H9 (cell line): ENCODE measurements around the gene CHCHD3. TPM values are rescaled to one million over a fixed set of nuclear protein-coding genes. Genes with fewer than 3 reads are reported as not detected.

ENCODE experiments used
- DNase-seq: peaks from one replicate; pipeline ENCODE4 v3.0.0-alpha.2; 2017
- H2AFZ ChIP-seq: one replicate; pipeline ENCODE4 v1.6.1; 2013; ENCODE audit warnings: mild to moderate bottlenecking, low read length, control low read depth, moderate library complexity
- H2AK5ac ChIP-seq: 2 replicates; pipeline ENCODE4 v1.6.1; 2013; ENCODE audit warnings: low read length, control low read depth, mixed read lengths; ENCODE audit not compliant: insufficient read length
- H2BK120ac ChIP-seq: one replicate; pipeline ENCODE4 v1.6.1; 2013; ENCODE audit warnings: low read depth, mild to moderate bottlenecking, low read length, control low read depth, inconsistent platforms; ENCODE audit not compliant: poor library complexity, severe bottlenecking
- H2BK12ac ChIP-seq: 2 replicates; pipeline ENCODE4 v1.6.1; 2013; ENCODE audit warnings: low read length, control low read depth, mixed read lengths, low read depth; ENCODE audit not compliant: insufficient read length
- H2BK15ac ChIP-seq: 2 replicates; pipeline ENCODE4 v1.6.1; 2013; ENCODE audit warnings: low read depth, low read length, control low read depth
- H2BK20ac ChIP-seq: one replicate; pipeline ENCODE4 v1.6.1; 2013; ENCODE audit warnings: low read depth, mild to moderate bottlenecking, low read length, control low read depth, inconsistent platforms; ENCODE audit not compliant: poor library complexity, severe bottlenecking
- H2BK5ac ChIP-seq: 2 replicates; pipeline ENCODE4 v1.6.1; 2013; ENCODE audit warnings: low read length, control low read depth, mixed read lengths; ENCODE audit not compliant: insufficient read length
- H3K14ac ChIP-seq: 2 replicates; pipeline ENCODE4 v1.6.1; 2013; ENCODE audit warnings: low read length, control low read depth; ENCODE audit not compliant: insufficient read depth
- H3K18ac ChIP-seq: 2 replicates; pipeline ENCODE4 v1.6.1; 2013; ENCODE audit warnings: low read depth, mild to moderate bottlenecking, mixed read lengths, low read length, control low read depth; ENCODE audit not compliant: insufficient read length
- H3K23ac ChIP-seq: 2 replicates; pipeline ENCODE4 v1.6.1; 2013; ENCODE audit warnings: low read length, control low read depth, mixed read lengths, low read depth; ENCODE audit not compliant: insufficient read length
- H3K23me2 ChIP-seq: 2 replicates; pipeline ENCODE4 v1.6.1; 2013; ENCODE audit warnings: low read depth, mild to moderate bottlenecking, mixed read lengths, low read length, control low read depth; ENCODE audit not compliant: insufficient read length, poor library complexity, severe bottlenecking
- H3K27ac ChIP-seq: 2 replicates; pipeline ENCODE4 v1.5.1; 2013; ENCODE audit warnings: low read length, control low read depth, mixed read lengths, low read depth; ENCODE audit not compliant: insufficient read length
- H3K27me3 ChIP-seq: 2 replicates; pipeline ENCODE4 v1.6.1; 2013; ENCODE audit warnings: low read length, control low read depth, inconsistent platforms; ENCODE audit not compliant: insufficient read depth
- H3K4ac ChIP-seq: 2 replicates; pipeline ENCODE4 v1.6.1; 2013; ENCODE audit warnings: low read depth, mild to moderate bottlenecking, control low read depth, inconsistent platforms, low read length, moderate library complexity
- H3K4me1 ChIP-seq: 2 replicates; pipeline ENCODE4 v1.6.1; 2013; ENCODE audit warnings: low read length, control low read depth, inconsistent platforms; ENCODE audit not compliant: insufficient read depth
- H3K4me2 ChIP-seq: 2 replicates; pipeline ENCODE4 v1.6.1; 2013; ENCODE audit warnings: low read length, control low read depth, mixed read lengths; ENCODE audit not compliant: insufficient read length, insufficient read depth
- H3K56ac ChIP-seq: 2 replicates; pipeline ENCODE4 v1.6.1; 2013; ENCODE audit warnings: low read depth, mild to moderate bottlenecking, mixed read lengths, low read length, control low read depth; ENCODE audit not compliant: insufficient read length
- H3K79me1 ChIP-seq: 2 replicates; pipeline ENCODE4 v1.6.1; 2013; ENCODE audit warnings: low read depth, mild to moderate bottlenecking, moderate library complexity, low read length, control low read depth, inconsistent platforms; ENCODE audit not compliant: insufficient read depth, poor library complexity, severe bottlenecking
- H3K79me2 ChIP-seq: 2 replicates; pipeline ENCODE4 v1.6.1; 2013; ENCODE audit warnings: low read length, control low read depth, inconsistent platforms; ENCODE audit not compliant: insufficient read depth
- H3K9ac ChIP-seq: 2 replicates; pipeline ENCODE4 v1.6.1; 2013; ENCODE audit warnings: low read length, control low read depth, mixed read lengths; ENCODE audit not compliant: insufficient read length; ENCODE audit errors: extremely low read depth
- H3K9me3 ChIP-seq: one replicate; pipeline ENCODE4 v1.6.1; 2013; ENCODE audit warnings: low read depth, low read length, inconsistent platforms; ENCODE audit not compliant: control insufficient read depth
- H3T11ph ChIP-seq: one replicate; pipeline ENCODE4 v1.6.1; 2013; ENCODE audit warnings: mild to moderate bottlenecking, low read length, control low read depth, inconsistent platforms
- H4K20me1 ChIP-seq: one replicate; pipeline ENCODE4 v1.6.1; 2013; ENCODE audit not compliant: control insufficient read depth, insufficient read length, insufficient read depth
- H4K5ac ChIP-seq: 2 replicates; pipeline ENCODE4 v1.6.1; 2013; ENCODE audit warnings: low read depth, mild to moderate bottlenecking, mixed read lengths, low read length, control low read depth; ENCODE audit not compliant: insufficient read length
- H4K8ac ChIP-seq: replicated peaks from 2 replicates; pipeline ENCODE4 v1.6.1; 2013; ENCODE audit warnings: low read length, control low read depth, mixed read lengths, low read depth; ENCODE audit not compliant: insufficient read length
- H4K91ac ChIP-seq: 2 replicates; pipeline ENCODE4 v1.6.1; 2013; ENCODE audit warnings: low read depth, mild to moderate bottlenecking, moderate library complexity, mixed read lengths, low read length, control low read depth; ENCODE audit not compliant: insufficient read length
- H3K27ac Mint-ChIP-seq, 3 experiments: 2 replicates in 2 of 3; 3 replicates in 1 of 3; pipeline ENCODE4 v1.8.0; 2020 to 2021; ENCODE audit warnings: mixed read lengths in 3 of 3, mild to moderate bottlenecking in 1 of 3, moderate library complexity in 1 of 3
- H3K27me3 Mint-ChIP-seq: 2 replicates; pipeline ENCODE4 v1.8.0; 2021; ENCODE audit warnings: low read depth, mild to moderate bottlenecking, moderate library complexity, mixed read lengths
- H3K36me3 Mint-ChIP-seq, 3 experiments: 2 replicates in 2 of 3; 3 replicates in 1 of 3; pipeline ENCODE4 v1.8.0; 2020 to 2021; ENCODE audit warnings: low read depth in 3 of 3, mixed read lengths in 3 of 3; ENCODE audit not compliant: insufficient read depth in 1 of 3
- H3K4me1 Mint-ChIP-seq, 2 experiments: 2 replicates each; pipeline ENCODE4 v1.8.0; 2020; ENCODE audit warnings: mixed read lengths in 2 of 2
- H3K4me3 Mint-ChIP-seq, 2 experiments: 2 replicates in 1 of 2; 3 replicates in 1 of 2; pipeline ENCODE4 v1.8.0; 2020 to 2021; ENCODE audit warnings: mild to moderate bottlenecking in 2 of 2, mixed read lengths in 2 of 2, moderate library complexity in 1 of 2
- H3K9me3 Mint-ChIP-seq, 2 experiments: 2 replicates in 1 of 2; 3 replicates in 1 of 2; pipeline ENCODE4 v1.8.0; 2020; ENCODE audit warnings: mild to moderate bottlenecking in 2 of 2, mixed read lengths in 2 of 2, moderate library complexity in 1 of 2
- CTCF ChIP-seq: fragments of 200-600 bp; sonication (generic); conservative IDR thresholded peaks from 3 replicates; pipeline ENCODE4 v1.8.0; 2021; ENCODE audit warnings: antibody characterized with exemption, mild to moderate bottlenecking
- WGBS: extraction: QIAGEN DNeasy Blood & Tissue Kit; methylation state at CpG from one replicate; pipeline ENCODE4 v1.1.7; 2013; ENCODE audit warnings: missing lambda C conversion rate, low lambda C conversion rate, mixed read lengths; ENCODE audit not compliant: insufficient read length; ENCODE audit errors: extremely low coverage; 5-methylcytosine and 5-hydroxymethylcytosine counted together
- total RNA-seq: library from RNA; stranded (reverse); gene quantifications from 2 replicates; pipeline ENCODE4 v1.2.1, GENCODE V29; 2021

CHCHD3 gene
- total RNA-seq, 1 experiment from 2014 or later: 104 TPM

GRCh38 chr7:132965951-132966350 lies 115.9 kb downstream of the CHCHD3 start:
- peaks cover 9% of the 10 kb centered on the region; the same call in 1 of the 2 replicates for H3K79me2 ChIP-seq
- no peak overlapping the region for H3K9ac ChIP-seq
- H3K27ac Mint-ChIP-seq: no peak overlapping the region; a peak in 1 of 7 replicates
- no peaks in the 10 kb centered on the region for H3K36me3 Mint-ChIP-seq
- H3K4ac ChIP-seq: no peak overlapping the region
- H3T11ph ChIP-seq: no peak overlapping the region
- no peak overlapping the region for H4K8ac ChIP-seq
- H3K4me1 Mint-ChIP-seq: peaks cover 26 to 31% of the 10 kb centered on the region in 2 experiments
- no peak overlapping the region for H3K4me2 ChIP-seq
- H2BK20ac ChIP-seq: no peak overlapping the region
- H2BK5ac ChIP-seq: no peak overlapping the region
- no peak overlapping the region for H3K18ac ChIP-seq
- H3K56ac ChIP-seq: no peak overlapping the region
- H3K4me1 ChIP-seq: peaks cover 2% of the 10 kb centered on the region; the same call in 1 of the 2 replicates
- H3K14ac ChIP-seq: no peak overlapping the region
- DNase-seq: no peak
- H4K20me1 ChIP-seq: no peaks in the 10 kb centered on the region
- H3K27ac ChIP-seq: no peak overlapping the region
- no peak overlapping the region for H4K91ac ChIP-seq
- no peaks in the 10 kb centered on the region for H3K23me2 ChIP-seq
- H2BK15ac ChIP-seq: no peak overlapping the region
- no peak overlapping the region for H2AFZ ChIP-seq
- no peak for TF ChIP-seq CTCF
- H2BK12ac ChIP-seq: no peak overlapping the region
- H3K4me3 Mint-ChIP-seq: no peak overlapping the region
- no peak overlapping the region for H3K23ac ChIP-seq
- no peaks in the 10 kb centered on the region for H3K27me3 Mint-ChIP-seq
- H3K27me3 ChIP-seq: no peaks in the 10 kb centered on the region
- no peaks in the 10 kb centered on the region for H3K9me3 Mint-ChIP-seq
- H4K5ac ChIP-seq: no peak overlapping the region
- no peak overlapping the region for H2BK120ac ChIP-seq
- WGBS: no CpG with 5 or more reads among the region's 3 CpGs
- H3K79me1 ChIP-seq: no peaks in the 10 kb centered on the region
- H3K9me3 ChIP-seq: no peaks in the 10 kb centered on the region
- no peak overlapping the region for H2AK5ac ChIP-seq
